WTC11 (cell line): ENCODE results near the gene POLR2L. TPM values are rescaled to one million over a fixed set of nuclear protein-coding genes. Genes with fewer than 3 reads are reported as not detected.

ENCODE experiments used
- ATAC-seq: fragments of 200-7000 bp; cut with Tn5 transposase; 2 replicates; pipeline ENCODE4 v1.10.0; 2021; ENCODE audit warnings: mild to moderate bottlenecking, moderate library complexity
- CTCF ChIA-PET: fragments of 300-600 bp; sonication (Branson Sonifier 250); formaldehyde crosslinking; loops from one replicate; lab custom pipeline; 2021; ENCODE audit warnings: antibody characterized with exemption; lab: Charles Lee
- POLR2A ChIA-PET: fragments of 350-600 bp; sonication (Branson Sonifier 250); formaldehyde crosslinking; loops from one replicate; lab custom pipeline; 2021; ENCODE audit warnings: antibody characterized with exemption; lab: Charles Lee
- DNase-seq: peaks from one replicate; pipeline ENCODE4 v3.0.0; 2021; ENCODE audit warnings: low spot score
- H3K27ac Mint-ChIP-seq: 2 replicates; pipeline ENCODE4 v1.8.0; 2021; ENCODE audit warnings: mixed read lengths
- H3K27me3 Mint-ChIP-seq: 2 replicates; pipeline ENCODE4 v1.8.0; 2021; ENCODE audit warnings: low read depth, mild to moderate bottlenecking, moderate library complexity, mixed read lengths
- H3K36me3 Mint-ChIP-seq: 2 replicates; pipeline ENCODE4 v1.8.0; 2021; ENCODE audit warnings: mixed read lengths
- H3K4me1 Mint-ChIP-seq: 2 replicates; pipeline ENCODE4 v1.8.0; 2022; ENCODE audit warnings: mixed read lengths
- H3K4me3 Mint-ChIP-seq: 2 replicates; pipeline ENCODE4 v1.8.0; 2021; ENCODE audit warnings: mild to moderate bottlenecking, moderate library complexity, mixed read lengths
- H3K9me3 Mint-ChIP-seq: 2 replicates; pipeline ENCODE4 v1.8.0; 2021; ENCODE audit warnings: mixed read lengths
- ATF1 ChIP-seq: sonication (generic); formaldehyde crosslinking; IDR thresholded peaks from 2 replicates; pipeline ENCODE4 v1.8.1; 2023; ENCODE audit warnings: mild to moderate bottlenecking, moderate library complexity, missing genetic modification reagents
- E2F1 ChIP-seq: sonication (generic); formaldehyde crosslinking; IDR thresholded peaks from 2 replicates; pipeline ENCODE4 v1.8.0; 2022; ENCODE audit warnings: mild to moderate bottlenecking, missing genetic modification reagents
- ETV6 ChIP-seq: sonication (generic); formaldehyde crosslinking; IDR thresholded peaks from 2 replicates; pipeline ENCODE4 v1.8.1; 2022; ENCODE audit warnings: mild to moderate bottlenecking, missing genetic modification reagents
- FOXP4 ChIP-seq: sonication (generic); formaldehyde crosslinking; IDR thresholded peaks from 2 replicates; pipeline ENCODE4 v1.8.0; 2022; ENCODE audit warnings: mild to moderate bottlenecking, missing genetic modification reagents
- MAX ChIP-seq: sonication (generic); formaldehyde crosslinking; IDR thresholded peaks from 2 replicates; pipeline ENCODE4 v1.8.0; 2022; ENCODE audit warnings: mild to moderate bottlenecking, missing genetic modification reagents
- NFYB ChIP-seq: sonication (generic); formaldehyde crosslinking; conservative IDR thresholded peaks from 2 replicates; pipeline ENCODE4 v1.8.0; 2022; ENCODE audit warnings: low read depth, missing genetic modification reagents
- NR3C1 ChIP-seq: sonication (generic); formaldehyde crosslinking; conservative IDR thresholded peaks from 2 replicates; pipeline ENCODE4 v1.8.1; 2023; ENCODE audit warnings: low read depth, mild to moderate bottlenecking, missing genetic modification reagents
- OVOL2 ChIP-seq: fragments of 250-450 bp; sonication (Bioruptor Pico); IDR thresholded peaks from 2 replicates; pipeline ENCODE4 v1.9.0; 2021; ENCODE audit warnings: mild to moderate bottlenecking, borderline replicate concordance
- SMAD3 ChIP-seq: sonication (generic); formaldehyde crosslinking; IDR thresholded peaks from 2 replicates; pipeline ENCODE4 v1.8.0; 2022; ENCODE audit warnings: missing genetic modification reagents, mild to moderate bottlenecking, borderline replicate concordance
- SP1 ChIP-seq: sonication (generic); formaldehyde crosslinking; conservative IDR thresholded peaks from 2 replicates; pipeline ENCODE4 v1.8.1; 2022; ENCODE audit warnings: missing genetic modification reagents
- TCF7 ChIP-seq: sonication (generic); formaldehyde crosslinking; IDR thresholded peaks from 2 replicates; pipeline ENCODE4 v1.8.0; 2022; ENCODE audit warnings: mild to moderate bottlenecking, low read depth, missing genetic modification reagents, moderate library complexity
- TEAD1 ChIP-seq: sonication (generic); formaldehyde crosslinking; IDR thresholded peaks from 2 replicates; pipeline ENCODE4 v1.8.0; 2022; ENCODE audit warnings: mild to moderate bottlenecking, missing genetic modification reagents
- TP53 ChIP-seq: sonication (generic); formaldehyde crosslinking; IDR thresholded peaks from 2 replicates; pipeline ENCODE4 v1.8.1; 2023; ENCODE audit warnings: mild to moderate bottlenecking, missing genetic modification reagents
- USF1 ChIP-seq: sonication (generic); formaldehyde crosslinking; IDR thresholded peaks from 2 replicates; pipeline ENCODE4 v1.8.0; 2022; ENCODE audit warnings: mild to moderate bottlenecking, missing genetic modification reagents
- ZNF121 ChIP-seq: sonication (generic); formaldehyde crosslinking; IDR thresholded peaks from 2 replicates; pipeline ENCODE4 v1.8.0; 2023; ENCODE audit warnings: missing genetic modification reagents
- total RNA-seq: library from RNA; stranded (reverse); gene quantifications from 3 replicates; pipeline ENCODE4 v1.2.3, GENCODE V29; 2021
- TF ChIP-seq, protein P1 (sequence below): sonication (generic); formaldehyde crosslinking; IDR thresholded peaks from 2 replicates; pipeline ENCODE4 v1.8.0; 2023; ENCODE audit warnings: missing genetic modification reagents
- TF ChIP-seq, protein P2 (sequence below): sonication (generic); formaldehyde crosslinking; IDR thresholded peaks from 2 replicates; pipeline ENCODE4 v1.8.0; 2022; ENCODE audit warnings: missing genetic modification reagents
- TF ChIP-seq, protein P3 (sequence below): sonication (generic); formaldehyde crosslinking; IDR thresholded peaks from 2 replicates; pipeline ENCODE4 v1.8.0; 2023; ENCODE audit warnings: missing genetic modification reagents, mild to moderate bottlenecking, borderline replicate concordance
- TF ChIP-seq, protein P4 (sequence below): fragments of 250-450 bp; sonication (Bioruptor Pico); IDR thresholded peaks from 2 replicates; pipeline ENCODE4 v1.9.0; 2021; ENCODE audit warnings: mild to moderate bottlenecking

POLR2L gene
- total RNA-seq, 1 experiment from 2014 or later, result 152 TPM

DNA sequence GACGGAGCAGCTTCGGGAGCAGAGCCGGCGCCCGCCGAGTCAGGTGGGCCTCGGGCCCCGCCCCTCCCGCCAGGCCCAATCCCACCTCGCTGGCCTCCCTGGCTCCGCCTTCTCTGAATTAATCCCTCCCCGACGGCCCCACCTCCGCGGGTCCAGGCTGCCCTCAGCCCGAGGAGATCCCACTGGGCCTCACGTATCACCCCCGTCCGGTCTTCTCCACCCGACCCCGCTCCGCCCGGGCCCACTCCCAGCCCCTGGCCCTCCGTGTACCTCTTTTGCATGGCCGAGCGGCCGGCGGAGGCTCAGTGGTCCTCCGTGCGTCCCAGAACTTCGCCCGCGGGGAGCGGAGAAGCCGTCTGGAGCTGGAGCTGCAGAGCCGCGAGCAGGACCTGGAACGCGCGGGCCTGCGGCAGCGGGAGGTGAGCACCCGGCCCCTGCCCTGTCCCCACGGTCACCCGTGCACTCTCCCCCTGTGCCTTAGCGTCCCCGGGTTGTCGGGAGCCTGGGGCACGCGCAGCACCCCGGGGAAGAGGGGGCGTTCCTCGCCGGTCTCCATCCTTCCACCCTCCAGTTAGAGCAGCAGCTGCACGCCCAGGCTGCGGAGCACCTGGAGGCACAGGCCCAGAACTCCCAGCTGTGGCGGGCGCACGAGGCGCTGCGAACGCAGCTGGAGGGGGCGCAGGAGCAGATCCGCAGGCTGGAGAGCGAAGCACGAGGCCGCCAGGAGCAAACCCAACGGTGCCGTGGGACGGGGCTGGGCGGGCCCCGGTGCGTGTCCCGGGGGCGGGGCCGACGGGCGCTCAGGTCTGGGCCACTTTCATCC is 11.8 kb downstream of the POLR2L start:
- H3K9me3 Mint-ChIP-seq, result no peaks in the 10 kb centered on the region
- peaks cover 33% of the 10 kb centered on the region for H3K27me3 Mint-ChIP-seq
- ChIA-PET CTCF (interaction anchor here (0.7 to 7.7 kb wide), 11 partner anchors 8 to 276 kb away, joined by 3 to 82 read pairs (median 8); partner anchors contain the start of genes PNPLA2, POLR2L and TSPAN4), POLR2A (interaction anchor here (1.1 to 4.7 kb wide), 7 partner anchors 11 to 215 kb away, joined by 3 to 38 read pairs (median 5); partner anchors contain the start of genes IRF7, PIDD1, PNPLA2 and RPLP2)
- H3K4me3 Mint-ChIP-seq, result peak overlapping the region; percentile 76
- H3K4me1 Mint-ChIP-seq, result peaks cover 45% of the 10 kb centered on the region
- no peak overlapping the region for H3K27ac Mint-ChIP-seq
- DNase-seq (peak; percentile 94), ATAC-seq (peak; percentile 58)
- H3K36me3 Mint-ChIP-seq, result no peaks in the 10 kb centered on the region
- TF ChIP-seq MAX (CRISPR knock-in tag) (peak; percentile 82; the same call in 1 of the 2 replicates), ZNF121 (CRISPR knock-in tag) (0 out of 2 replicates have a peak, but pooled peaks have one; percentile 20), E2F1 (CRISPR knock-in tag) (peak; percentile 69; the same call in 1 of the 2 replicates), USF1 (peak; percentile 77; the same call in 1 of the 2 replicates), ETV6 (CRISPR knock-in tag) (no peak), NR3C1 (peak; percentile 77; the same call in 1 of the 2 replicates), FOXP4 (CRISPR knock-in tag) (peak; percentile 67), TCF7 (CRISPR knock-in tag) (no peak), OVOL2 (no peak), SMAD3 (0 out of 2 replicates have a peak, but pooled peaks have one; percentile 20), SP1 (CRISPR knock-in tag) (peak; percentile 20; the same call in 1 of the 2 replicates), ATF1 (0 out of 2 replicates have a peak, but pooled peaks have one; percentile 45), NFYB (CRISPR knock-in tag) (peak; percentile 32; the same call in 1 of the 2 replicates), TP53 (CRISPR knock-in tag) (peak; percentile 61; the same call in 1 of the 2 replicates), TEAD1 (0 out of 2 replicates have a peak, but pooled peaks have one; percentile 17)
- TF ChIP-seq, protein P1, sequence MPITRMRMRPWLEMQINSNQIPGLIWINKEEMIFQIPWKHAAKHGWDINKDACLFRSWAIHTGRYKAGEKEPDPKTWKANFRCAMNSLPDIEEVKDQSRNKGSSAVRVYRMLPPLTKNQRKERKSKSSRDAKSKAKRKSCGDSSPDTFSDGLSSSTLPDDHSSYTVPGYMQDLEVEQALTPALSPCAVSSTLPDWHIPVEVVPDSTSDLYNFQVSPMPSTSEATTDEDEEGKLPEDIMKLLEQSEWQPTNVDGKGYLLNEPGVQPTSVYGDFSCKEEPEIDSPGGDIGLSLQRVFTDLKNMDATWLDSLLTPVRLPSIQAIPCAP (CRISPR knock-in tag), result peak; percentile 54; the same call in 1 of the 2 replicates
- TF ChIP-seq, protein P2, sequence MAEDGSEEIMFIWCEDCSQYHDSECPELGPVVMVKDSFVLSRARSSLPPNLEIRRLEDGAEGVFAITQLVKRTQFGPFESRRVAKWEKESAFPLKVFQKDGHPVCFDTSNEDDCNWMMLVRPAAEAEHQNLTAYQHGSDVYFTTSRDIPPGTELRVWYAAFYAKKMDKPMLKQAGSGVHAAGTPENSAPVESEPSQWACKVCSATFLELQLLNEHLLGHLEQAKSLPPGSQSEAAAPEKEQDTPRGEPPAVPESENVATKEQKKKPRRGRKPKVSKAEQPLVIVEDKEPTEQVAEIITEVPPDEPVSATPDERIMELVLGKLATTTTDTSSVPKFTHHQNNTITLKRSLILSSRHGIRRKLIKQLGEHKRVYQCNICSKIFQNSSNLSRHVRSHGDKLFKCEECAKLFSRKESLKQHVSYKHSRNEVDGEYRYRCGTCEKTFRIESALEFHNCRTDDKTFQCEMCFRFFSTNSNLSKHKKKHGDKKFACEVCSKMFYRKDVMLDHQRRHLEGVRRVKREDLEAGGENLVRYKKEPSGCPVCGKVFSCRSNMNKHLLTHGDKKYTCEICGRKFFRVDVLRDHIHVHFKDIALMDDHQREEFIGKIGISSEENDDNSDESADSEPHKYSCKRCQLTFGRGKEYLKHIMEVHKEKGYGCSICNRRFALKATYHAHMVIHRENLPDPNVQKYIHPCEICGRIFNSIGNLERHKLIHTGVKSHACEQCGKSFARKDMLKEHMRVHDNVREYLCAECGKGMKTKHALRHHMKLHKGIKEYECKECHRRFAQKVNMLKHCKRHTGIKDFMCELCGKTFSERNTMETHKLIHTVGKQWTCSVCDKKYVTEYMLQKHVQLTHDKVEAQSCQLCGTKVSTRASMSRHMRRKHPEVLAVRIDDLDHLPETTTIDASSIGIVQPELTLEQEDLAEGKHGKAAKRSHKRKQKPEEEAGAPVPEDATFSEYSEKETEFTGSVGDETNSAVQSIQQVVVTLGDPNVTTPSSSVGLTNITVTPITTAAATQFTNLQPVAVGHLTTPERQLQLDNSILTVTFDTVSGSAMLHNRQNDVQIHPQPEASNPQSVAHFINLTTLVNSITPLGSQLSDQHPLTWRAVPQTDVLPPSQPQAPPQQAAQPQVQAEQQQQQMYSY (CRISPR knock-in tag), result peak; percentile 43; the same call in 1 of the 2 replicates
- TF ChIP-seq, protein P3, sequence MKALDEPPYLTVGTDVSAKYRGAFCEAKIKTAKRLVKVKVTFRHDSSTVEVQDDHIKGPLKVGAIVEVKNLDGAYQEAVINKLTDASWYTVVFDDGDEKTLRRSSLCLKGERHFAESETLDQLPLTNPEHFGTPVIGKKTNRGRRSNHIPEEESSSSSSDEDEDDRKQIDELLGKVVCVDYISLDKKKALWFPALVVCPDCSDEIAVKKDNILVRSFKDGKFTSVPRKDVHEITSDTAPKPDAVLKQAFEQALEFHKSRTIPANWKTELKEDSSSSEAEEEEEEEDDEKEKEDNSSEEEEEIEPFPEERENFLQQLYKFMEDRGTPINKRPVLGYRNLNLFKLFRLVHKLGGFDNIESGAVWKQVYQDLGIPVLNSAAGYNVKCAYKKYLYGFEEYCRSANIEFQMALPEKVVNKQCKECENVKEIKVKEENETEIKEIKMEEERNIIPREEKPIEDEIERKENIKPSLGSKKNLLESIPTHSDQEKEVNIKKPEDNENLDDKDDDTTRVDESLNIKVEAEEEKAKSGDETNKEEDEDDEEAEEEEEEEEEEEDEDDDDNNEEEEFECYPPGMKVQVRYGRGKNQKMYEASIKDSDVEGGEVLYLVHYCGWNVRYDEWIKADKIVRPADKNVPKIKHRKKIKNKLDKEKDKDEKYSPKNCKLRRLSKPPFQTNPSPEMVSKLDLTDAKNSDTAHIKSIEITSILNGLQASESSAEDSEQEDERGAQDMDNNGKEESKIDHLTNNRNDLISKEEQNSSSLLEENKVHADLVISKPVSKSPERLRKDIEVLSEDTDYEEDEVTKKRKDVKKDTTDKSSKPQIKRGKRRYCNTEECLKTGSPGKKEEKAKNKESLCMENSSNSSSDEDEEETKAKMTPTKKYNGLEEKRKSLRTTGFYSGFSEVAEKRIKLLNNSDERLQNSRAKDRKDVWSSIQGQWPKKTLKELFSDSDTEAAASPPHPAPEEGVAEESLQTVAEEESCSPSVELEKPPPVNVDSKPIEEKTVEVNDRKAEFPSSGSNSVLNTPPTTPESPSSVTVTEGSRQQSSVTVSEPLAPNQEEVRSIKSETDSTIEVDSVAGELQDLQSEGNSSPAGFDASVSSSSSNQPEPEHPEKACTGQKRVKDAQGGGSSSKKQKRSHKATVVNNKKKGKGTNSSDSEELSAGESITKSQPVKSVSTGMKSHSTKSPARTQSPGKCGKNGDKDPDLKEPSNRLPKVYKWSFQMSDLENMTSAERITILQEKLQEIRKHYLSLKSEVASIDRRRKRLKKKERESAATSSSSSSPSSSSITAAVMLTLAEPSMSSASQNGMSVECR (CRISPR knock-in tag), result 0 out of 2 replicates have a peak, but pooled peaks have one; percentile 17
- TF ChIP-seq, protein P4, sequence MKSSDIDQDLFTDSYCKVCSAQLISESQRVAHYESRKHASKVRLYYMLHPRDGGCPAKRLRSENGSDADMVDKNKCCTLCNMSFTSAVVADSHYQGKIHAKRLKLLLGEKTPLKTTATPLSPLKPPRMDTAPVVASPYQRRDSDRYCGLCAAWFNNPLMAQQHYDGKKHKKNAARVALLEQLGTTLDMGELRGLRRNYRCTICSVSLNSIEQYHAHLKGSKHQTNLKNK (CRISPR knock-in tag), result no peak
